ENCODE data around the gene ZNF592. TPM values are rescaled to one million over a fixed set of nuclear protein-coding genes. Genes with fewer than 3 reads are reported as not detected.

ZNF592 gene
- total and polyA plus RNA-seq, 8 donors: 3.8 to 36.8 (median 9.8) TPM

DNA sequence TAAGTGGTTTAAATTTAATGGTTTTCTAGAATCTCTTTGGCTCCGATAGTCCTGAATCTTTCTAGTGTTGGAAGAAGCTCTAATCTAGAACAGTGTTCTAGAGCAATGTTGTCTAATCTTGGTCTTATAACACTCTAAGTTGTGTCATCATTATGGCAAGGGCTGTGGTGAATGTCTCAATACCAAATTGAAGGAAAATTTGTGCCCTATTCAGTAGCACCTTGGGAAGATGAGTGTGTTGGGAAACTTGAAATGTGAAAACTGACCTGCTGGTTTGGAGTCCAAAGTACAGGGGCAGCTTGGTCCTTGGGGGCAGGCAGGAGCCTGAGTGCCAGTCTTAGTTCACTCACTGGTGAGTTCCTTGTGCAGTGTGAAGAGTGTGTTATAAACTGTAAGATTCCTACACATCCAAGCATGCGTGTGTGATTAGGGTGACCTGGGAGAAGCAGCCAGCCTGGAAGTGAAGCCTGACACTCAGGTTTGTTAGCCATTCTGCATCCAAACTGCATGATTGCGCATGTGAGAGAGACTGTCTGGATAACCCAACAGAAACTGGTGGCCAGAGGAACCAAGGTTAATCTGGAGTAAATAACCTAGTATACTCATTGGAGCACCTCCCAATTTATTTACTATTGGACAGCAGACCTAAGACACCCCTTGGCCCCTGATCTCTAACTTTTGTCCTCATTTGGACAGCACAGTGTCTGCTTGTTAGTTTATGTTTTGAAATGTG, 14.6 kb downstream of the ZNF592 start:
- Histone ChIP-seq H3K4me3 (no peak overlapping the region), H3K4me1 (peaks cover 45 to 72% (median 62%) of the 10 kb centered on the region in 4 donors), H3K9me3 (no peaks in the 10 kb centered on the region), H3K36me3 (peaks cover 6 to 35% (median 34%) of the 10 kb centered on the region in 4 donors), H3K27ac (peak overlapping the region in 1 of 5 donors; percentile 33), H3K27me3 (no peaks in the 10 kb centered on the region)
- TF ChIP-seq POLR2AphosphoS5 (IDR thresholded peaks at IDR 0.05) (no peak), EP300 (IDR thresholded peaks at IDR 0.05) (no peak), POLR2A (IDR thresholded peaks at IDR 0.05) (no peak)
- TF ChIP-seq, protein P1, sequence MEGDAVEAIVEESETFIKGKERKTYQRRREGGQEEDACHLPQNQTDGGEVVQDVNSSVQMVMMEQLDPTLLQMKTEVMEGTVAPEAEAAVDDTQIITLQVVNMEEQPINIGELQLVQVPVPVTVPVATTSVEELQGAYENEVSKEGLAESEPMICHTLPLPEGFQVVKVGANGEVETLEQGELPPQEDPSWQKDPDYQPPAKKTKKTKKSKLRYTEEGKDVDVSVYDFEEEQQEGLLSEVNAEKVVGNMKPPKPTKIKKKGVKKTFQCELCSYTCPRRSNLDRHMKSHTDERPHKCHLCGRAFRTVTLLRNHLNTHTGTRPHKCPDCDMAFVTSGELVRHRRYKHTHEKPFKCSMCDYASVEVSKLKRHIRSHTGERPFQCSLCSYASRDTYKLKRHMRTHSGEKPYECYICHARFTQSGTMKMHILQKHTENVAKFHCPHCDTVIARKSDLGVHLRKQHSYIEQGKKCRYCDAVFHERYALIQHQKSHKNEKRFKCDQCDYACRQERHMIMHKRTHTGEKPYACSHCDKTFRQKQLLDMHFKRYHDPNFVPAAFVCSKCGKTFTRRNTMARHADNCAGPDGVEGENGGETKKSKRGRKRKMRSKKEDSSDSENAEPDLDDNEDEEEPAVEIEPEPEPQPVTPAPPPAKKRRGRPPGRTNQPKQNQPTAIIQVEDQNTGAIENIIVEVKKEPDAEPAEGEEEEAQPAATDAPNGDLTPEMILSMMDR (IDR thresholded peaks at IDR 0.05): no peak
- intact Hi-C loops (cut with DNase I; ENCODE audit: low total_unique reads): no loop called here
- 80 to 86% (median 84%) methylated on average over 3 of the region's 3 CpGs for WGBS, 5 donors
- DNase-seq: no peak

DNA sequence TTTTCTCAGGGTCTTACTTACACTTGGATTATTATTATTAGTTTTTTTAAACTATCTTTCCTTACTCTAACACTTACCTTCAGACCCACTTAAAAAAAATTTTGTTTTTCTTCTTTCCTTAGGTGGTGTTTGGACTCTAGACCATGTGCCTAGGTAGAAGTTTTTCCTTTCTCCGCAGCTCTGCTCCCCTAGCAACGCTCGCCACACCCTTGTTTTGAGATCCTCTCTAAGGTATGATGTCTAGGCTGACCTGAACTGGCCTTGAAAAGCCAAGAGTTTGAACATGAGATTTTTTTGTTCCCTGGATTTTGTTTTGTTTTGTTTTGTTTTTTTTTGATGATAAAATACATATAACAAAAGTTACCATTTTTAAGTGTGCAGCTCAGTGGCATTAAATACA, 16.2 kb downstream of the ZNF592 start:
- no peak overlapping the region for H3K27ac ChIP-seq
- H3K36me3 ChIP-seq: peaks cover 11 to 50% (median 48%) of the 10 kb centered on the region in 4 donors
- 68 to 83% (median 82%) methylated on average over 3 of the region's 3 CpGs for WGBS, 5 donors
- H3K9me3 ChIP-seq: no peaks in the 10 kb centered on the region
- DNase-seq: no peak
- no peak overlapping the region for H3K4me3 ChIP-seq
- no peaks in the 10 kb centered on the region for H3K27me3 ChIP-seq
- no peak for TF ChIP-seq EP300 (IDR thresholded peaks at IDR 0.05)
- TF ChIP-seq POLR2AphosphoS5 (IDR thresholded peaks at IDR 0.05): no peak
- no peak for TF ChIP-seq POLR2A (IDR thresholded peaks at IDR 0.05)
- TF ChIP-seq, protein P1 (IDR thresholded peaks at IDR 0.05): no peak
- H3K4me1 ChIP-seq: peaks cover 37 to 58% (median 50%) of the 10 kb centered on the region in 4 donors
- intact Hi-C loops (cut with DNase I; ENCODE audit: low total_unique reads): no loop called here

DNA sequence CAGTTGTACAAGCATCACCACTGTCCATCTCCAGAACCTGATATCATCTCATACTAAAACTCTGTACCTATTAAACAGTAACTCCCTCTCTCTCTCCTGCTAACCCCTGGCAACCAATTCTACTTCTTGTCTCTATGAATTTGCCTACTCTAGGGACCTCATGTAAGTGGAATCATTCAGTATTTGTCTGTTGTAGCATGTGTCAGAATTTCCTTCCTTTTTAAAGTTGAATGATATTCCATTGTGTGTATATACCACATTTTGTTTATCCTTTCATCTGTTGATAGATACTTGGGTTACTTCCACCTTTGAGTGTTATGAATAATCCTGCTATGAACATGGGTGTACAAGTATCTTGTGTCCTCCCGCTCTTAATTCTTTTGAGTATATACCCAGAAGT, 16.6 kb downstream of the ZNF592 start:
- WGBS, 5 donors: 95 to 98% (median 97%) methylated on average over 1 of the region's 1 CpG
- intact Hi-C loops (cut with DNase I; ENCODE audit: low total_unique reads): no loop called here
- no peak overlapping the region for H3K27ac ChIP-seq
- H3K4me1 ChIP-seq: peaks cover 33 to 58% (median 47%) of the 10 kb centered on the region in 4 donors
- H3K4me3 ChIP-seq: no peak overlapping the region
- H3K27me3 ChIP-seq: no peaks in the 10 kb centered on the region
- H3K36me3 ChIP-seq: peaks cover 11 to 53% (median 50%) of the 10 kb centered on the region in 4 donors
- H3K9me3 ChIP-seq: no peaks in the 10 kb centered on the region
- no peak for DNase-seq
- TF ChIP-seq EP300 (IDR thresholded peaks at IDR 0.05): no peak

DNA sequence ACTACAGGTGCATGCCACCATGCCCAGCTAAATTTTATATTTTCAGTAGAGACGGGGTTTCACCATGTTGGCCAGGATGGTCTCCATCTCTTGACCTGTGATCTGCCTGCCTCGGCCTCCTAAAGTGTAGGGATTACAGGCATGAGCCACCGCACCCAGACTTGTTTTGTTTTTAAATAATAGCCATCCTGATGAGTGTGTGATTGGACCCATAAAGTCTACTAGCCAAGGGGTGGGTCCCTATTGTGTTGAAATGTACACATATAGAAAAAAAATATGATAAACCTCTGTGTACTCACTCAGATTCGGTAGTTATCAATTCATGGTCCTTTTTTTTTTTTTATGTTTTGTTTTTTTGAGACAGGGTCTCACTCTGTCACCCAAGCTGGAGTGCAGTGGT, 17.3 kb downstream of the ZNF592 start:
- no peak for DNase-seq
- intact Hi-C loops (cut with DNase I; ENCODE audit: low total_unique reads): no loop called here
- Histone ChIP-seq H3K9me3 (no peaks in the 10 kb centered on the region), H3K4me1 (peaks cover 28 to 53% (median 40%) of the 10 kb centered on the region in 4 donors), H3K4me3 (no peak overlapping the region), H3K27ac (no peak overlapping the region), H3K27me3 (no peaks in the 10 kb centered on the region), H3K36me3 (peaks cover 11 to 56% (median 51%) of the 10 kb centered on the region in 4 donors)
- 59 to 77% (median 69%) methylated on average over 4 of the region's 4 CpGs for WGBS, 5 donors
- TF ChIP-seq EP300 (IDR thresholded peaks at IDR 0.05) (no peak), POLR2AphosphoS5 (IDR thresholded peaks at IDR 0.05) (no peak), POLR2A (IDR thresholded peaks at IDR 0.05) (no peak)
- TF ChIP-seq, protein P1 (IDR thresholded peaks at IDR 0.05): no peak
